CD14-positive monocyte (primary cell): Measurements from ENCODE around the gene RUNX2. TPM values are rescaled to one million over a fixed set of nuclear protein-coding genes. Genes with fewer than 3 reads are reported as not detected.

Experiments used
- DNase-seq, 3 donors: peaks; one replicate each; pipeline ENCODE4 v3.0.0-alpha.2; 2011 to 2022
- H2AFZ ChIP-seq: 2 replicates; pipeline ENCODE4 v1.6.0; 2012; ENCODE audit warnings: mild to moderate bottlenecking, low read depth, low read length, inconsistent platforms; ENCODE audit not compliant: insufficient read depth, poor library complexity, severe bottlenecking
- H3K27ac ChIP-seq, 2 donors: 1 replicate in 1 of 2; 2 replicates in 1 of 2; pipeline ENCODE4 v1.5.1; 2012 to 2013; ENCODE audit warnings: low read length in 2 of 2, control low read depth in 1 of 2, inconsistent platforms in 1 of 2, low read depth in 1 of 2, mild to moderate bottlenecking in 1 of 2
- H3K27me3 ChIP-seq, 2 donors: one replicate each; pipeline versions ENCODE4 v1.6.0 to v1.6.1; 2011 to 2013; ENCODE audit warnings: low read length in 2 of 2; ENCODE audit not compliant: control insufficient read depth in 2 of 2, insufficient read depth in 2 of 2
- H3K36me3 ChIP-seq, 2 donors: replicated peaks in 1 of 2; 1 replicate in 1 of 2; 2 replicates in 1 of 2; pipeline versions ENCODE4 v1.5.1 to v1.6.1; 2012 to 2013; ENCODE audit warnings: low read length in 2 of 2, control low read depth in 1 of 2, inconsistent platforms in 1 of 2, mild to moderate bottlenecking in 1 of 2; ENCODE audit not compliant: insufficient read depth in 2 of 2, control insufficient read depth in 1 of 2
- H3K4me1 ChIP-seq, 2 donors: 1 replicate in 1 of 2; 2 replicates in 1 of 2; pipeline versions ENCODE4 v1.5.1 to v1.6.1; 2012 to 2013; ENCODE audit warnings: low read length in 2 of 2, control low read depth in 1 of 2, inconsistent platforms in 1 of 2, mild to moderate bottlenecking in 1 of 2, moderate library complexity in 1 of 2; ENCODE audit not compliant: insufficient read depth in 2 of 2, control insufficient read depth in 1 of 2
- H3K4me2 ChIP-seq: replicated peaks from 2 replicates; pipeline ENCODE3; 2012; ENCODE audit warnings: low read length, moderate library complexity, mild to moderate bottlenecking; ENCODE audit not compliant: poor library complexity, severe bottlenecking; ENCODE audit errors: extremely low read depth
- H3K4me3 ChIP-seq, 3 experiments: fragments of 200-600 bp in 1 of 3; sonication (generic) in 1 of 3; replicated peaks in 1 of 3; 1 replicate in 2 of 3; 2 replicates in 1 of 3; pipeline ENCODE4 v1.5.1; 2011 to 2013; ENCODE audit warnings: low read length in 3 of 3, mild to moderate bottlenecking in 3 of 3, control low read depth in 2 of 3, low read depth in 2 of 3, inconsistent platforms in 1 of 3, moderate library complexity in 1 of 3
- H3K79me2 ChIP-seq: 2 replicates; pipeline ENCODE4 v1.6.0; 2012; ENCODE audit warnings: mild to moderate bottlenecking, control low read depth, inconsistent platforms, low read length, moderate library complexity; ENCODE audit not compliant: insufficient read depth
- H3K9ac ChIP-seq: 2 replicates; pipeline ENCODE4 v1.6.0; 2017; ENCODE audit warnings: low read length, mild to moderate bottlenecking; ENCODE audit not compliant: insufficient read depth, poor library complexity, severe bottlenecking
- H3K9me3 ChIP-seq, 2 donors: replicated peaks in 1 of 2; 1 replicate in 1 of 2; 2 replicates in 1 of 2; pipeline versions ENCODE4 v1.5.1 to v1.6.1; 2012 to 2013; ENCODE audit warnings: low read length in 2 of 2, control low read depth in 1 of 2; ENCODE audit not compliant: control insufficient read depth in 1 of 2, insufficient read depth in 1 of 2
- H4K20me1 ChIP-seq: 2 replicates; pipeline ENCODE4 v1.6.0; 2012; ENCODE audit warnings: mild to moderate bottlenecking, low read length, control low read depth, moderate library complexity; ENCODE audit not compliant: insufficient read depth
- H3K27ac Mint-ChIP-seq, 7 donors: one replicate each; pipeline ENCODE4 v1.8.0; 2020; ENCODE audit warnings: mild to moderate bottlenecking in 7 of 7, mixed read lengths in 7 of 7, moderate library complexity in 6 of 7, inconsistent platforms in 2 of 7
- H3K27me3 Mint-ChIP-seq, 3 donors: one replicate each; pipeline ENCODE4 v1.8.0; 2021 to 2022; ENCODE audit warnings: low read depth in 3 of 3, mild to moderate bottlenecking in 3 of 3, mixed read lengths in 3 of 3, moderate library complexity in 3 of 3, inconsistent platforms in 1 of 3
- H3K36me3 Mint-ChIP-seq, 2 donors: one replicate each; pipeline ENCODE4 v1.8.0; 2020; ENCODE audit warnings: mixed read lengths in 2 of 2, inconsistent platforms in 1 of 2, mild to moderate bottlenecking in 1 of 2
- H3K4me1 Mint-ChIP-seq: one replicate; pipeline ENCODE4 v1.8.0; 2020; ENCODE audit warnings: mild to moderate bottlenecking, mixed read lengths
- H3K4me3 Mint-ChIP-seq, 2 donors: one replicate each; pipeline ENCODE4 v1.8.0; 2020; ENCODE audit warnings: mild to moderate bottlenecking in 2 of 2, mixed read lengths in 2 of 2, moderate library complexity in 1 of 2
- H3K9me3 Mint-ChIP-seq, 7 donors: one replicate each; pipeline ENCODE4 v1.8.0; 2020 to 2022; ENCODE audit warnings: mixed read lengths in 7 of 7, mild to moderate bottlenecking in 6 of 7, moderate library complexity in 6 of 7, inconsistent platforms in 2 of 7
- CTCF ChIP-seq: fragments of 200-600 bp; IDR thresholded peaks from one replicate; pipeline ENCODE4 v1.8.0; 2022; ENCODE audit warnings: antibody characterized with exemption, mild to moderate bottlenecking
- WGBS: methylation state at CpG from one replicate; pipeline ENCODE4 v1.1.5; 2013; ENCODE audit warnings: missing lambda C conversion rate; ENCODE audit not compliant: insufficient coverage; 5-methylcytosine and 5-hydroxymethylcytosine counted together
- intact Hi-C, 2 donors: fragments of 100-400 bp; cut with micrococcal nuclease; formaldehyde crosslinking; loops; one replicate each; pipeline versions ENCODE4 v1.15.0 to v1.15.1; 2023
- polyA plus RNA-seq, 3 donors: library from polyadenylated mRNA; depleted of rRNA in 1 of 3; unstranded in 2 of 3; stranded (reverse) in 1 of 3; fragments of 300-500 nt in 2 of 3; fragments of >200 nt in 1 of 3; fragmentation: Illumina TruSeq in 2 of 3; gene quantifications; 1 replicate in 2 of 3; 2 replicates in 1 of 3; pipeline ENCODE4 v1.2.3, GENCODE V29; 2012 to 2021

The RUNX2 gene
- polyA plus RNA-seq, 3 donors, result 1.3 to 5.0 (median 2.5) TPM

GRCh38 chr6:45430590-45431202 is 102.6 kb downstream of the RUNX2 start:
- Histone ChIP-seq H3K4me1 (peaks cover 26 to 54% of the 10 kb centered on the region in 2 donors), H3K9me3 (no peaks in the 10 kb centered on the region), H3K4me3 (no peak overlapping the region), H3K4me2 (no peak overlapping the region), H2AFZ (no peak overlapping the region), H4K20me1 (no peaks in the 10 kb centered on the region), H3K79me2 (peaks cover 96% of the 10 kb centered on the region), H3K9ac (no peak overlapping the region), H3K27me3 (no peaks in the 10 kb centered on the region), H3K27ac (no peak overlapping the region), H3K36me3 (no peaks in the 10 kb centered on the region)
- Mint-ChIP-seq H3K27ac (peak overlapping the region in 1 of 7 donors; percentile 52), H3K27me3 (no peaks in the 10 kb centered on the region), H3K36me3 (peaks cover 18 to 19% of the 10 kb centered on the region in 2 donors), H3K4me3 (no peak overlapping the region), H3K4me1 (peaks cover 65% of the 10 kb centered on the region), H3K9me3 (no peaks in the 10 kb centered on the region)
- no peak for TF ChIP-seq CTCF
- DNase-seq, result no peak
- 80% methylated on average over 1 of the region's 2 CpGs for WGBS
- intact Hi-C loops, result no loop called here

- no peak overlapping the region for H3K4me2 ChIP-seq
- H3K9me3 ChIP-seq, result no peaks in the 10 kb centered on the region
- H3K27ac ChIP-seq, result no peak overlapping the region
- Mint-ChIP-seq H3K9me3 (no peaks in the 10 kb centered on the region), H3K27ac (peak overlapping the region in 1 of 7 donors; percentile 49), H3K27me3 (no peaks in the 10 kb centered on the region), H3K4me1 (peaks cover 66% of the 10 kb centered on the region), H3K4me3 (no peak overlapping the region), H3K36me3 (peaks cover 18 to 19% of the 10 kb centered on the region in 2 donors)
- WGBS, result 22% methylated on average over 3 of the region's 10 CpGs
- H2AFZ ChIP-seq, result no peak overlapping the region
- no peak overlapping the region for H3K9ac ChIP-seq
- peaks cover 34 to 58% of the 10 kb centered on the region in 2 donors for H3K4me1 ChIP-seq
- no peaks in the 10 kb centered on the region for H3K27me3 ChIP-seq
- H3K36me3 ChIP-seq, result no peaks in the 10 kb centered on the region
- no peak for DNase-seq
- intact Hi-C loops, result no loop called here
- no peaks in the 10 kb centered on the region for H4K20me1 ChIP-seq
- H3K79me2 ChIP-seq, result peaks cover 94% of the 10 kb centered on the region
- H3K4me3 ChIP-seq, result no peak overlapping the region
- no peak for TF ChIP-seq CTCF
These were observed 103.4 kb downstream of the RUNX2 start for GRCh38 chr6:45431317-45432065.
